CD14-positive monocyte (primary cell): ENCODE results near the gene MIF. TPM values are rescaled to one million over a fixed set of nuclear protein-coding genes. Genes with fewer than 3 reads are reported as not detected.
"Not testable (repeated sequence)": the region's sequence is repeated elsewhere in the genome, so short reads cannot be mapped to it uniquely, and the experiment has no call there.

Experiments used
- DNase-seq, 3 donors: peaks; one replicate each; pipeline ENCODE4 v3.0.0-alpha.2; 2011 to 2022
- H2AFZ ChIP-seq: 2 replicates; pipeline ENCODE4 v1.6.0; 2012; ENCODE audit warnings: mild to moderate bottlenecking, low read depth, low read length, inconsistent platforms; ENCODE audit not compliant: insufficient read depth, poor library complexity, severe bottlenecking
- H3K27ac ChIP-seq, 2 donors: 1 replicate in 1 of 2; 2 replicates in 1 of 2; pipeline ENCODE4 v1.5.1; 2012 to 2013; ENCODE audit warnings: low read length in 2 of 2, control low read depth in 1 of 2, inconsistent platforms in 1 of 2, low read depth in 1 of 2, mild to moderate bottlenecking in 1 of 2
- H3K27me3 ChIP-seq, 2 donors: one replicate each; pipeline versions ENCODE4 v1.6.0 to v1.6.1; 2011 to 2013; ENCODE audit warnings: low read length in 2 of 2; ENCODE audit not compliant: control insufficient read depth in 2 of 2, insufficient read depth in 2 of 2
- H3K36me3 ChIP-seq, 2 donors: replicated peaks in 1 of 2; 1 replicate in 1 of 2; 2 replicates in 1 of 2; pipeline versions ENCODE4 v1.5.1 to v1.6.1; 2012 to 2013; ENCODE audit warnings: low read length in 2 of 2, control low read depth in 1 of 2, inconsistent platforms in 1 of 2, mild to moderate bottlenecking in 1 of 2; ENCODE audit not compliant: insufficient read depth in 2 of 2, control insufficient read depth in 1 of 2
- H3K4me1 ChIP-seq, 2 donors: 1 replicate in 1 of 2; 2 replicates in 1 of 2; pipeline versions ENCODE4 v1.5.1 to v1.6.1; 2012 to 2013; ENCODE audit warnings: low read length in 2 of 2, control low read depth in 1 of 2, inconsistent platforms in 1 of 2, mild to moderate bottlenecking in 1 of 2, moderate library complexity in 1 of 2; ENCODE audit not compliant: insufficient read depth in 2 of 2, control insufficient read depth in 1 of 2
- H3K4me2 ChIP-seq: replicated peaks from 2 replicates; pipeline ENCODE3; 2012; ENCODE audit warnings: low read length, moderate library complexity, mild to moderate bottlenecking; ENCODE audit not compliant: poor library complexity, severe bottlenecking; ENCODE audit errors: extremely low read depth
- H3K4me3 ChIP-seq, 3 experiments: fragments of 200-600 bp in 1 of 3; sonication (generic) in 1 of 3; replicated peaks in 1 of 3; 1 replicate in 2 of 3; 2 replicates in 1 of 3; pipeline ENCODE4 v1.5.1; 2011 to 2013; ENCODE audit warnings: low read length in 3 of 3, mild to moderate bottlenecking in 3 of 3, control low read depth in 2 of 3, low read depth in 2 of 3, inconsistent platforms in 1 of 3, moderate library complexity in 1 of 3
- H3K79me2 ChIP-seq: 2 replicates; pipeline ENCODE4 v1.6.0; 2012; ENCODE audit warnings: mild to moderate bottlenecking, control low read depth, inconsistent platforms, low read length, moderate library complexity; ENCODE audit not compliant: insufficient read depth
- H3K9ac ChIP-seq: 2 replicates; pipeline ENCODE4 v1.6.0; 2017; ENCODE audit warnings: low read length, mild to moderate bottlenecking; ENCODE audit not compliant: insufficient read depth, poor library complexity, severe bottlenecking
- H3K9me3 ChIP-seq, 2 donors: replicated peaks in 1 of 2; 1 replicate in 1 of 2; 2 replicates in 1 of 2; pipeline versions ENCODE4 v1.5.1 to v1.6.1; 2012 to 2013; ENCODE audit warnings: low read length in 2 of 2, control low read depth in 1 of 2; ENCODE audit not compliant: control insufficient read depth in 1 of 2, insufficient read depth in 1 of 2
- H4K20me1 ChIP-seq: 2 replicates; pipeline ENCODE4 v1.6.0; 2012; ENCODE audit warnings: mild to moderate bottlenecking, low read length, control low read depth, moderate library complexity; ENCODE audit not compliant: insufficient read depth
- H3K27ac Mint-ChIP-seq, 7 donors: one replicate each; pipeline ENCODE4 v1.8.0; 2020; ENCODE audit warnings: mild to moderate bottlenecking in 7 of 7, mixed read lengths in 7 of 7, moderate library complexity in 6 of 7, inconsistent platforms in 2 of 7
- H3K27me3 Mint-ChIP-seq, 3 donors: one replicate each; pipeline ENCODE4 v1.8.0; 2021 to 2022; ENCODE audit warnings: low read depth in 3 of 3, mild to moderate bottlenecking in 3 of 3, mixed read lengths in 3 of 3, moderate library complexity in 3 of 3, inconsistent platforms in 1 of 3
- H3K36me3 Mint-ChIP-seq, 2 donors: one replicate each; pipeline ENCODE4 v1.8.0; 2020; ENCODE audit warnings: mixed read lengths in 2 of 2, inconsistent platforms in 1 of 2, mild to moderate bottlenecking in 1 of 2
- H3K4me1 Mint-ChIP-seq: one replicate; pipeline ENCODE4 v1.8.0; 2020; ENCODE audit warnings: mild to moderate bottlenecking, mixed read lengths
- H3K4me3 Mint-ChIP-seq, 2 donors: one replicate each; pipeline ENCODE4 v1.8.0; 2020; ENCODE audit warnings: mild to moderate bottlenecking in 2 of 2, mixed read lengths in 2 of 2, moderate library complexity in 1 of 2
- H3K9me3 Mint-ChIP-seq, 7 donors: one replicate each; pipeline ENCODE4 v1.8.0; 2020 to 2022; ENCODE audit warnings: mixed read lengths in 7 of 7, mild to moderate bottlenecking in 6 of 7, moderate library complexity in 6 of 7, inconsistent platforms in 2 of 7
- CTCF ChIP-seq: fragments of 200-600 bp; IDR thresholded peaks from one replicate; pipeline ENCODE4 v1.8.0; 2022; ENCODE audit warnings: antibody characterized with exemption, mild to moderate bottlenecking
- WGBS: methylation state at CpG from one replicate; pipeline ENCODE4 v1.1.5; 2013; ENCODE audit warnings: missing lambda C conversion rate; ENCODE audit not compliant: insufficient coverage; 5-methylcytosine and 5-hydroxymethylcytosine counted together
- intact Hi-C, 2 donors: fragments of 100-400 bp; cut with micrococcal nuclease; formaldehyde crosslinking; loops; one replicate each; pipeline versions ENCODE4 v1.15.0 to v1.15.1; 2023
- polyA plus RNA-seq, 3 donors: library from polyadenylated mRNA; depleted of rRNA in 1 of 3; unstranded in 2 of 3; stranded (reverse) in 1 of 3; fragments of 300-500 nt in 2 of 3; fragments of >200 nt in 1 of 3; fragmentation: Illumina TruSeq in 2 of 3; gene quantifications; 1 replicate in 2 of 3; 2 replicates in 1 of 3; pipeline ENCODE4 v1.2.3, GENCODE V29; 2012 to 2021

The MIF gene
- polyA plus RNA-seq, 3 donors: 66.4 to 390 (median 338) TPM

GRCh38 chr22:23913661-23914353 lies 19.6 kb downstream of the MIF start:
- Histone ChIP-seq H4K20me1 (no peaks in the 10 kb centered on the region), H3K4me2 (peak overlapping the region; percentile 82), H3K9me3 (no peaks in the 10 kb centered on the region), H3K4me3 (peak overlapping the region; percentile 52 to 80 (median 70)), H3K27ac (peak overlapping the region; percentile 71 to 88), H2AFZ (peak overlapping the region; percentile 87), H3K27me3 (no peaks in the 10 kb centered on the region), H3K4me1 (peaks cover 7 to 18% of the 10 kb centered on the region in 2 donors), H3K9ac (peak overlapping the region; percentile 77), H3K36me3 (peaks cover 0 to 18% of the 10 kb centered on the region in 2 donors), H3K79me2 (no peaks in the 10 kb centered on the region)
- H3K27me3 Mint-ChIP-seq: peaks cover 1 to 4% (median 2%) of the 10 kb centered on the region in 3 donors
- peak; percentile 98 for DNase-seq
- peaks cover 7 to 10% of the 10 kb centered on the region in 2 donors for H3K36me3 Mint-ChIP-seq
- H3K27ac Mint-ChIP-seq: peak overlapping the region; percentile 91 to 99 (median 98)
- H3K4me3 Mint-ChIP-seq: peak overlapping the region; percentile 97 to 99
- intact Hi-C loops: loop anchor here (2.0 to 5.0 kb wide), 3 partner anchors 19 to 127 kb away; partner anchors contain the start of genes MIF (in 2 of the 2), DDT (in 1 of the 2) and SMARCB1 (in 1 of the 2)
- peaks cover 10% of the 10 kb centered on the region for H3K4me1 Mint-ChIP-seq
- no peak for TF ChIP-seq CTCF
- under 1% methylated on average over 33 of the region's 44 CpGs for WGBS
- no peaks in the 10 kb centered on the region for H3K9me3 Mint-ChIP-seq

GRCh38 chr22:23915290-23915689 lies 21.1 kb downstream of the MIF start:
- H3K4me2 ChIP-seq: no peak overlapping the region
- peaks cover 7 to 18% of the 10 kb centered on the region in 2 donors for H3K4me1 ChIP-seq
- Mint-ChIP-seq H3K9me3 (no peaks in the 10 kb centered on the region), H3K27ac (peak overlapping the region in 3 of 7 donors; percentile 11 to 63 (median 16)), H3K27me3 (peaks cover 0 to 8% (median 5%) of the 10 kb centered on the region in 3 donors), H3K4me3 (peak overlapping the region in 1 of 2 donors; percentile 38), H3K36me3 (peaks cover 9 to 22% of the 10 kb centered on the region in 2 donors), H3K4me1 (peaks cover 10% of the 10 kb centered on the region)
- no peaks in the 10 kb centered on the region for H3K79me2 ChIP-seq
- intact Hi-C loops: loop anchor here in 1 of 2 donors (2.0 kb wide), 1 partner anchor 20 kb away; the partner anchor contains the start of gene MIF
- no peaks in the 10 kb centered on the region for H3K27me3 ChIP-seq
- H2AFZ ChIP-seq: no peak overlapping the region
- no peaks in the 10 kb centered on the region for H4K20me1 ChIP-seq
- no peak for TF ChIP-seq CTCF
- H3K36me3 ChIP-seq: peaks cover 4 to 30% of the 10 kb centered on the region in 2 donors
- no peak overlapping the region for H3K4me3 ChIP-seq
- H3K9me3 ChIP-seq: no peaks in the 10 kb centered on the region
- DNase-seq: no peak
- peak overlapping the region in 1 of 2 donors; percentile 88 for H3K27ac ChIP-seq
- no peak overlapping the region for H3K9ac ChIP-seq
- no CpG with 5 or more reads among the region's 3 CpGs for WGBS

GRCh38 chr22:23920267-23920611 lies 26.1 kb downstream of the MIF start:
- H3K4me1 ChIP-seq, H3K4me1 Mint-ChIP-seq, H3K79me2 ChIP-seq, intact Hi-C loops, H3K4me3 ChIP-seq, H3K4me3 Mint-ChIP-seq, H3K4me2 ChIP-seq, H3K9me3 ChIP-seq, H3K27me3 ChIP-seq, DNase-seq, H2AFZ ChIP-seq, H3K9ac ChIP-seq, H3K27ac ChIP-seq: not testable (repeated sequence)
- Histone ChIP-seq H4K20me1 (peaks cover 12% of the 10 kb centered on the region), H3K36me3 (peaks cover 27 to 75% of the 10 kb centered on the region in 2 donors)
- WGBS: no CpG with 5 or more reads among the region's 1 CpG
- Mint-ChIP-seq H3K27me3 (peaks cover 2 to 23% (median 15%) of the 10 kb centered on the region in 3 donors), H3K36me3 (peaks cover 39 to 46% of the 10 kb centered on the region in 2 donors), H3K9me3 (peaks cover 9 to 15% (median 10%) of the 10 kb centered on the region in 7 donors), H3K27ac (peak overlapping the region in 1 of 7 donors; percentile 79)
